ENCODE data around the gene HOXA1. TPM values are rescaled to one million over a fixed set of nuclear protein-coding genes. Genes with fewer than 3 reads are reported as not detected.
A peak's percentile ranks its signal among the peaks of the same experiment; 100 is the strongest.

Gene HOXA1
- total RNA-seq, 1 donor from 2014 or later = 0.55 TPM

DNA sequence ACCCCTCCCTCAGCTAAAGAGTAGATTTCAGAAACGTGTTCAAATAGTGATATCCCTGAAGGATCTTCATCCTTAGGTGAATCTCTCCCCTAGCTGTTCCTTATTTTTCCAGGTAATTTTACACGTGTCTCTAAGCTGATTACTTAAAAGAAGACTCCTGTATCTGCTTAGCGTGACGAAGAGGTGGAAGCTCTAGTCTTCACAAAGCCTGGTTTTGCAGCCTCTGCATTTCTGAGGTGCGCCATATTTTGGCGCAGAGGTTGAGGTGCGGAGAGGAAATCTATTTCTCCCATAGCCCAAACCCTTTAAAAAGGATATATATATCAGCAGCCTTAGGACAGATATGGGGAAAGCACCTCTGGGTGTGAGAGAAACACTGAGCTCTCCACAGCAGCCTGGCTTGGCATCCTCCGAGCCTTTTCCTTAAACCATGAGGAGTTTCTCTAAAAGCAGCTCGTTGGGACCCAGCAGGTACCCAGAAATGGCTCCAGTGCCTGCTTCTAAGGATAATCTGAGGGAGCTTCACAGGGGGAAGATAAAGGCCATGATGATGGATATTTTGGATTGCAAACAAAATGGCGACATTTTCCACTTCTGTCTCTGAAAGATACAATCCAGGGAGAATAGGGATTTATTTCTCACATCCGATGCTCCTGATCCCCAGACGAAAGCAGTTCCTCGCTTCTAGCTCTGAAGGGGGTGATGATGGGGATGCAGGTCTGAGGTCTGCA lies 9.7 kb upstream of the HOXA1 start:
- ChIA-PET POLR2A (interaction anchor here (0.6 kb wide), 1 partner anchor 448 kb away, joined by 6 read pairs; no protein-coding TSS in a partner anchor), CTCF (interaction anchor here (0.8 to 1.0 kb wide), 2 partner anchors 56 to 605 kb away, joined by 3 read pairs; no protein-coding TSS in a partner anchor)
- no peak overlapping the region for H3K27ac Mint-ChIP-seq
- H3K4me1 Mint-ChIP-seq = peaks cover 14% of the 10 kb centered on the region
- ATAC-seq (ENCODE audit: low read depth) (no peak), DNase-seq (no peak)
- no peak overlapping the region for H3K4me3 Mint-ChIP-seq
- H3K9me3 Mint-ChIP-seq = no peaks in the 10 kb centered on the region
- peaks cover 47% of the 10 kb centered on the region for H3K27me3 Mint-ChIP-seq
- intact Hi-C loops (cut with micrococcal nuclease) = no loop called here
- TF ChIP-seq, protein P1, sequence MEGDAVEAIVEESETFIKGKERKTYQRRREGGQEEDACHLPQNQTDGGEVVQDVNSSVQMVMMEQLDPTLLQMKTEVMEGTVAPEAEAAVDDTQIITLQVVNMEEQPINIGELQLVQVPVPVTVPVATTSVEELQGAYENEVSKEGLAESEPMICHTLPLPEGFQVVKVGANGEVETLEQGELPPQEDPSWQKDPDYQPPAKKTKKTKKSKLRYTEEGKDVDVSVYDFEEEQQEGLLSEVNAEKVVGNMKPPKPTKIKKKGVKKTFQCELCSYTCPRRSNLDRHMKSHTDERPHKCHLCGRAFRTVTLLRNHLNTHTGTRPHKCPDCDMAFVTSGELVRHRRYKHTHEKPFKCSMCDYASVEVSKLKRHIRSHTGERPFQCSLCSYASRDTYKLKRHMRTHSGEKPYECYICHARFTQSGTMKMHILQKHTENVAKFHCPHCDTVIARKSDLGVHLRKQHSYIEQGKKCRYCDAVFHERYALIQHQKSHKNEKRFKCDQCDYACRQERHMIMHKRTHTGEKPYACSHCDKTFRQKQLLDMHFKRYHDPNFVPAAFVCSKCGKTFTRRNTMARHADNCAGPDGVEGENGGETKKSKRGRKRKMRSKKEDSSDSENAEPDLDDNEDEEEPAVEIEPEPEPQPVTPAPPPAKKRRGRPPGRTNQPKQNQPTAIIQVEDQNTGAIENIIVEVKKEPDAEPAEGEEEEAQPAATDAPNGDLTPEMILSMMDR (IDR thresholded peaks at IDR 0.05) = no peak
- H3K36me3 Mint-ChIP-seq (ENCODE audit: low read depth) = no peaks in the 10 kb centered on the region

DNA sequence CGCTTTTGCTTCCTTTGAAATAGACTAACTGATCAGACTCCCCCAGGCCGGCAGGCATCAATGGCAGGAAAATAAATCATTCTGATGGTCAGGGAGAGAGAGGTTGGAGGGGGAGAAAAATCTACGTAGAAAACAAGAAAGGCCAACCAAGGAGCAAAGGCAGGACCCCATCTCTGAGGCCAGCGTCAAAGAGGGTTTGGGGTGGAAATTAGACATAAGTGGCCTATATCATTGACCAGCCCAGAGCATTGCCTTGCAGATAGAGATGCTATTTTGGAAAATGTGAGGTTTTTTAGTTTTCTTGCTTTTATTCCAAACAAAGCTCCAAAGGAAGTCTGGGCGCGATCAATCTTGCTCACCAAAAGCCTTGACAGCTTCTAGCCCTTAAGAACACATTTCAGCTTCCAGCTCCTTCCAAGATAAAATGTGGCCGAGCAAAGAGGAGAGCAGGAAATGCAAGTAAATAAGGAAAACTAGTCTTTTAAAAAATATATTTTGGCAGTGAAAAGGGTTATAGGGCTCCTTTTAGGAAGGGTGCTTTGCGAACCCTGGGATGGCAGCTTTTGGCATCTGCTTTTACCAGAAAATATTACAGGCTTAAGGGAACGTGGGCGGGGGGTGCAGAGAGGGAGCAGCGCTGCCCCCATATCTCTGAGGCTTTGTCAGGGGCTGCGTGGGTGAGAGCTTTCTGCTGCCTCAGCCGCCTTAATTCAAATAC lies 8.7 kb upstream of the HOXA1 start:
- ChIA-PET CTCF (interaction anchor here (1.0 kb wide), 1 partner anchor 604 kb away, joined by 3 read pairs; no protein-coding TSS in a partner anchor), POLR2A (no interaction called here)
- Mint-ChIP-seq H3K4me1 (peaks cover 14% of the 10 kb centered on the region), H3K27me3 (peaks cover 55% of the 10 kb centered on the region), H3K27ac (no peak overlapping the region), H3K4me3 (no peak overlapping the region), H3K9me3 (no peaks in the 10 kb centered on the region), H3K36me3 (ENCODE audit: low read depth) (peaks cover 5% of the 10 kb centered on the region)
- intact Hi-C loops (cut with micrococcal nuclease) = no loop called here
- DNase-seq (no peak), ATAC-seq (ENCODE audit: low read depth) (no peak)
- TF ChIP-seq, protein P1 (IDR thresholded peaks at IDR 0.05) = no peak

DNA sequence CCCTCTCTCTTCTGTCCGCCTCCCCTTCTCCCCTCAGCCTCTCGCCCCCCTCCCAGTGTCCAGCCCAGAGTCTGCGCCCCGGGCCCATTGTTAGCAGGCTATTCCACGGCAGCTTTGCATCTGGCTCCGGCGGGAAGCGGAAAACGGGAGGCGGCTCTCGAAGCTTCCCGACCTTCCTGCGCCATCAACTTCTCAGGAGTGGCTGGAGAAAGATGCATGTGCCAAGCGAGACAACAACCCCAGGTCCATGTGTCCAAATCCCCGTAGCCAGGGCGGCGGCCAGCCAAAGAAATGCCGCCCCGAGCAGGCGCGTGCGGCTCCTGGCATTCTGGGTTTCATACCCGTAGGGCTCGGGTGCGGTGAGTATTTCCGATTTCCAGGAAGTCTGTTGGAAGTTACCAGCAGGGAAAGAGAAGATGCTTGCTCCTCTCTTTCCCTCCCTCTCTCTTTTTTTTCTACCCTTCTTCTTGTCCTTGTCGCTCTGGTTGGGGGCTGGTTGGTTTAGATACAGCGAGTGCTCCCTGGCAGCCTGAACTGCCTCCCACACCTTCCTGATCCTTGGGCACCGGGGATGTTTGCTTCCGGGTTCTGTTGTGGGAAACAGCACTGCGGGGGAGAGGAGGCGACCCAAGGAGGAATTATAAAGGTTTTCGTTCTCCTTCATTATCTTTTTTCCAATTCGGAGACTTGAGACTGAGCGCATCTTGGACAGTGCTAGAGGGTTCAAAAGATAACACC lies 7.9 kb upstream of the HOXA1 start:
- H3K27me3 Mint-ChIP-seq = peaks cover 61% of the 10 kb centered on the region
- peaks cover 20% of the 10 kb centered on the region for H3K4me1 Mint-ChIP-seq
- no peaks in the 10 kb centered on the region for H3K9me3 Mint-ChIP-seq
- peaks cover 10% of the 10 kb centered on the region for H3K36me3 Mint-ChIP-seq (ENCODE audit: low read depth)
- no peak overlapping the region for H3K4me3 Mint-ChIP-seq
- ChIA-PET POLR2A (no interaction called here), CTCF (no interaction called here)
- DNase-seq = no peak
- no peak overlapping the region for H3K27ac Mint-ChIP-seq
- intact Hi-C loops (cut with micrococcal nuclease) = no loop called here
- TF ChIP-seq, protein P1 (IDR thresholded peaks at IDR 0.05) = no peak
- no peak for ATAC-seq (ENCODE audit: low read depth)

DNA sequence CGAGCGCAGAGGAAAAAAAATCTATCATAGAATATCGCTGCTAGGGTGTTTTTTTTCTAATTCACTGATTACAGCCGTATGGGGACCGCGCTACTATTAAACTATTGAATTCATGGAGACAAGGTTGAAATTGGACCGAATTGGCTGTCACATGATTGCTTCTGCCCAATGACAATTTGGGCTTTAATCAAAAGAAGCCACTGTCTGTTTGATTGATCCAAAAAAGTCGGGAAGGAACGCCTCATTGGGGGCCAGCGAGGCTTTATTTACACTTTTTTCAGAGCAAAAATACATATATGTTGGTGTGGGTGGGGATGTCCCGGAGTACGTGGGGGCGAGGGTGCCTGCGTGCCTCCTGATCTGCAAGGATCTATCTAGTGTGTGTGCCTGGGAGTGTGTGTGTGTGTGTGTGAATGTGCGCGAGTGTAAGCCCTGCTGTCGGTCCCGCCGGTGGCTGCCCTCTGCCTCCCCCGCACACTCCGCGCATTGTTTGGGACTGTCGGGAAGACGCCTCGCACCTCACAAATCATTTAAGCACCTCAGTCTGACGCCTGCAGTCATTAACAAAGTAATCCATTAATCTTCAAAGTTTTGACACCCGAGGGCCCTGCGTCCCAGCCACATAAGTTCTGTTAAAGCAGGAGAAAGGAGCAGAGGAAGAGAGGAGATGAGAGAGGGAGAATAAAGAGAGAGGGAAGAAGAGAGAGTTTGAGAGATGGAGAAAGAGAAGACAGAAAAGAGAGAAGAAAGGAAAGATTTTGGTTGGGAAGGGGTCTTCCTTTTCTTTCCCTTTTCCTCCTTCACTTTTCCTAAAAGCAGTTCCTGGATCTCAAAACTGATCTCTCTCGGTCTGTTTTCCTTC lies 7.0 kb upstream of the HOXA1 start, which contains the start of gene HOXA2:
Gene HOXA2 (minus strand): TSS at position 103 of the 862 bp plus-strand sequence. CDS start 183 bp downstream, outside the sequence.
- Mint-ChIP-seq H3K36me3 (ENCODE audit: low read depth) (peaks cover 10% of the 10 kb centered on the region), H3K9me3 (no peaks in the 10 kb centered on the region), H3K4me3 (peak within 1 kb of the TSS; percentile 36), H3K27me3 (peaks cover 64% of the 10 kb centered on the region), H3K27ac (no peak within 1 kb of the TSS), H3K4me1 (peaks cover 24% of the 10 kb centered on the region)
- DNase-seq (no peak), ATAC-seq (ENCODE audit: low read depth) (no peak)
- CTCF ChIA-PET = no interaction called here
- POLR2A ChIA-PET = no interaction called here
- intact Hi-C loops (cut with micrococcal nuclease) = no loop called here
- TF ChIP-seq, protein P1 (IDR thresholded peaks at IDR 0.05) = no peak

Data from activated B cell treated with CpG ODN at 0.5 μM for 24 hours (primary cell).